NCI-H2196 treated with DMSO at 0.1 percent for 48 hours (cell line): ENCODE measurements around the gene E2F6.
A peak's percentile ranks its signal among the peaks of the same experiment; 100 is the strongest.

Source experiments
- DNase-seq: peaks from one replicate; lab custom pipeline; 2025; ENCODE audit not compliant: unreplicated experiment; lab: John Stamatoyannopoulos, UW

E2F6 gene

DNA sequence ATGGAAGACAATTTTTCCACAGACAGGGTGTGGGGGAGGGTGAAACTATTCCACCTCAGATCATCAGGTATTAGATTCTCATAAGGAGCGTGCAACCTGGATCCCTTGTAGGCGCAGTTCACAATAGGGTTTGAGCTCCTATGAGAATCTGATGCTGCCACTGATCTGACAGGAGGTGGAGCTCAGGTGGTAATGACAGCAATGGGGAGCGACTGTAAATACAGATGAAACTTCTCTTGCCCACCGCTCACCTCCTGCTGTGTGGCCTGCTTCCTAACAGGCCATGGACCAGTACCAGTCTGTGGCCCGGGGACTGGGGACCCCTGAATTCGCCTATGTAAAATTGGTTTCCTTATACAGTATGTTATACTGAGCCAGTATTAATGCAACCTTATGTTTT, 27.3 kb upstream of the E2F6 start:
- DNase-seq = no peak

DNA sequence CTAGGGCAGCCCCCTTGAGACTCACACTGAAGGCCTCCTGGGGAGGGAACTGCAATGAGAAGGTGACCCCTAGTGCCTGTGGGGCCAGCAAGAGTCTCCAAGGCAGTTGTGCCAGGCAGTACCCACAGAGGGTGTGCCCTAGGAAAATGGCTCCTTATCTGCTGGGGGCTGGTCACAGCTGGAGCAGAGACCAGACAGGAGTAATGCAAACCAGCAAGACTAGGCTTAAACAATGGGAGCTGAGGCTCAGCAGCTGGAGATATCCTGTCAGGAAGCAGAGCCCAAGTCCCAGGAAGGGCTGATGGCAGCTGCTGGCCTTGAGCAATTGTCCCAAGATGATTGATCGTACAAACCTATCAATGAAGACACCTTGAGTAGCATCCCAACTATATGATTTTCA, 26.8 kb upstream of the E2F6 start:
- no peak for DNase-seq

DNA sequence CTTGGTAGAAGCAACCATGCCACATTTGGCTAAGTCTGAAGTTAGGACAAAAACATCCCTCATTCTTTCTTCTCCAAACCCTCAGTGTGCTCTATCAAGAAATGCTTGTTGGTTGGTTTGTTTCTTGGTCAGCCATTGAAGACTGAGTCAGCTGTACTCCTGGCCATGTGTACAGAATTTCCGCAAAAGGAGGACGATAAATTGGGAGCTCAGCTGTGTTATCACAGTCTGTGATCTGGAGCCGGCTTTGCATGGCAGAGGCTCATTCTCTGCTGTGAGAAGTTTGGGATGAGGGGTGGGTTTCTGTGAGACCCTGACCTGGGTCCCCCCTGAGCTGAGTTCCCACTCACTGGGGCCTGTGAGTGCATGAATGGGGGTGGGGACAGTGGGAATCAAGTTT, 26.3 kb upstream of the E2F6 start:
- no peak for DNase-seq

DNA sequence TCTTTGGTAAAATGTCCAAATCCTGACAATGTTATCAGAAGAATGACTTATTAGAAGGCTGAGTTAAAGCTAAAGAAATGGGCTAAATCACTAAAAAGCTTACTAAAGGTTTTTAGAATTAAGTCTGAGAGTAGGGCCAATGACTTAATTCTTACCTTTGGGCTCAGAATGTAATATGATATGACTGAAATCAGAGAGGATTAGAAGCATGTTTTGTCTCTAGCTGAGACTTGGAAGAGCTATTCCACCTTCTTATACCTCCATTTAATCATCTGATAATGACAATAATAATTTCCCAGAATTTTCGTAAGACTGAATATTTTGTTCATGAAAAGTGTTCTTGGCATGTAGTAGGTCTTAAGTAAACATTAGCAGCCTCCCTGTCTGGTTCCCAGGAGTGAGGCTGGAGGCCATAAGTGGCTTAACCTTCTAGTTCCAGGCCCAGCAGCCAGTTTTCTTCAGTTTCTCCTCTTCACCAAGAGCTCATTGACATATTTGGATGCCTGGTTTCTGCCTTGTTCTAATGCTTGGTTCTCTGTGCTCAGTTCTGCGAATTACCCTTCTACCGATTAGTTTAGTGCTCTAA, 25.5 kb upstream of the E2F6 start:
- no peak for DNase-seq

DNA sequence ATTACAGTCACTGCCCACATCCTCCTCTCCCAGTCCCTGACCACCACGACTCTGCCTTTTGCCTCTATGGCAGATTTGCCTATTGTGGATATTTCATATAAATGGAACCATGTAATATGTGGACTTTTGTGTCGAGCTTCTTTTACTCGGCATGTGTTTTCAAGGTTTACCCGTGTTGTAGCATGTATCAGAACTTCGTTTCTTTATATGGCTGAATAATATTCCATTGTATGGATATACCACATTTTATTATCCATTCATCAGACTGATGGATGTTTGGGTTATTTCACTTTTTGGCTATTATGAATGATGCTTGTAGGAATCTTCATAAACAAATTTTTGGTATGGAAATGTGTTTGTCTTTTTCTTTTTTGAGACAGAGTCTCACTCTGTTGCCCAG, 24.2 kb upstream of the E2F6 start:
- DNase-seq = no peak

DNA sequence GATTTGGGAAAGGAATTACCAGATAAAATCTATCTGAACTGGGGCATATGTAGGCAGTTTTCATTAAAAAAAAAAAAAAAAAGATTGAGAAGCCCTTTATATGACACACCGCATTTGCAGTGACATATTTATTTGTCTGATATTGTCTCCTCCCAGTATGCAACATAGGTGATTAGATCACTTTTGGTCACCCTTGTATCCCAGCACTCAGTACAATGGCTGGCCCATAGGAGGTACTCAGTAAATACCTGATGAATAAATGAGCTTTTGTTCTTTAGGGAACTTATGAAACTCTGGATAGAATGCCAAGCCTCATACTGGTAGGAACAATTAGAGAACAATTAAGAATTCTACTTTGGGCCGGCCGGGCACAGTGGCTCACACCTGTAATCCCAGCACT, 22.8 kb upstream of the E2F6 start:
- no peak for DNase-seq

DNA sequence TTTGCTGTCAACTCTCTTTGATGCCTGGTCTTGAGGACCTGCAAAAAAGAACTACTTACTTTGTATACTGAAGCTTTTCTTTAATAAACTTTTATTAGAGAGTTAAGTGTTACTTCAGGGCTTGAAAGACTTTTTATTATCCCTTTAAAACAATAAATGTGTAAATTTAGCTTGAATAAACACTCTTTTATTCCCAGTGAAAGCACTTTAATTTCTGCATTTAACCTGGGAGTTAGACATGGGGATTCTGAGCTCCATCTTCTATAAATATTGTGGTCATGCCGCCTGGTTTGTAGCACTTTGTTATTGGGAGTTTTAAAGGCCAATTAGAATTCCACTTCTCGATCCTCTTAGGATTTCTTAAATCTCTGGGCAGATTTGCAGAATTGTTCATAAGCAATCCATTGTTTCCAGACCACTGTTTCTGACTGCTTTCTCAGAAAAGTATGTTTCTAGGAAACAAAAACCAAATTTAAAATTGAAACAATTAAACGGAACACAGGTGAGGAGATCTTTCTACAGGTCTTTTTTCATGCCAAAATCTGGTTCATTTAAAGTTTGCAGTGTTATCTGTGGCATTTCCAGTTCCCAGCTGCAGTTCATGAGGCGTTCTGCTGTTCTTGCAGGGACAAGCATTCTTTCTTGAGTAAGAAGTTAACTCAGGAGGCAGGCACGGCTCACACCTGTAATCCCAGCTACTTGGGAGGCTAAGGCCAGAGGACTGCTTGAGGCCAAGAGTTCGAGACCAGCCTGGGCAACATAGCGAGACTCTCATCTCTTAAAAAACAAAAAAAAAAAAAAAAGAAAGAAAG, 18.1 kb upstream of the E2F6 start:
- DNase-seq = no peak

DNA sequence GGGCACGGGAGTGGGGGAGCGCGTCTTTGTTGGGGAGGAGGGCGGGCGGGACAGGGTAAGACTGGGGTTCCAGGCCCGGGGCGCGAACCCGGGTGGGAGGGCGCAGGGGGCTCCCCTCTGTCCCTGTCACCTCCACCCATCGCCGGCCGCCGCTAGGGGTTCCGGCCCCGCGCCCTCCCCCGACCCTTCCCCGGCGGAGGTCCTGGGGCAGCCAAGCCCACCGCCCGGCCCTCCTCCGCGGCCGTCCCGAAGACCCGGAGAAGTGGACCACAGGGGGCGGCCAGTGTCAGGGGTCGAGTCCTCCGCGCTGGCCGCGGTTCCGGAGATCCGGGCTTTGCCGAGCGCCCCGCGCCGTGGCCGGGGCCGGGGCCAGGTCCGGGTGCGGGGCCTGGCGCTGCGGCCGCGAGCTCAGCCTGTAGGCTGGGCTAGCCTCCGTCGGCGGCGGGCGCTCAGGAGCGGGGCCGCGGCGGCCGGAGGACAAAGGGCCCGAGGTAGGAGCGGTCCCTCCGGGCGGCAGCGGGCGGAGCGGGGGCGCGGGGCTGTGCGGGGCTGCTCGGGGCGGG, 16.6 kb upstream of the E2F6 start:
- no peak for DNase-seq

DNA sequence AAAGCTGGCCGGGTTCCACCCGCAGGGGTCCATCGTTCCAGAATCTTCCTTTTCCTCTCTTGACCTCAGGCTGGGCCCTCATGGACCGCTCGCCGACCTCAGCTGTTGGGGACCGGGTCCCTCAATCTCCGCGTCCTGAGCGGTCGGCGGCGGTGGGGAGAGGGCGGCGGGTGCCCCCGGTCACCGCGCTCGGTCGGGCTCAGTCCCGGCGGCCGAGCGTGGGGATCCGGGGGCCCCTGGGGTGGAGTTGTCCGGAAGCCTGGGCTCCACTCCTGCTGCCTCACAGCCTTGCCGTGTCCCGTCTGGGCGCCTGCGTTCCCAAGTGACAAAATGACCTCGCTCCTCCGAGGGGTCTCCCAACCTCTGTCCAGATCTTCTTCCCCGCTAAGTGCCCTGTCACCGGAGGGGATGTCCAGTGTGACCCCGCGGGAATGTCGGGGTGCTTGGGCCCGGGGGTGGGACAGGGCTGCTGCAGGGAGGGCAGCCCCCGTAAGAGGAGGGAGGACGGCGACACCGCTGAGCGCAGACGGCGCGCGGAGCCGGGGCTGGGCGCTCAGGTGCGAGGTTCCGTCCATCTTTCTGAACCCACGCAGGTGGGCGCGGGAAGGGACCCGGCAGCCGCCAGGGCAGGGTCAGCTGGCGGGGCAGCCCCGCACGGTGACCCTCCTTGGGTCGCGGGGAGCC, 16.0 kb upstream of the E2F6 start:
- no peak for DNase-seq

DNA sequence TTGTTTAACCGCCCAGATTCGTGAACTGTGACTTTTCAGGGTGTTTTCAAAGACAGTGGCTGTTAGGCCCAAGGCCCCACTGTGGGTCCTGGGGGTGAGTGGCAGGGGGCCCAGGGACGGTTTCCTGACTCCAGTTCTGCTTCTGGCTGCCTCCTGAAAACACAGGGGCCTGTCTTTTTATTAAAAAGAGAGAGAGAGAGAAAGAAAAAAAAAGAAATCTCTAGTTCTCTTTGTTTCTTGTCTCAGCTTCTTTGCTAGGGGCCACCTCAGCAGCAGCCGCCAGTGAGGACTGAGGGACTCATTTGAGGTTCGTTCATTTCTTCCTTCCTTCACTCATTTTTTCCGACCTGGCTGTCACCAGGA, 15.4 kb upstream of the E2F6 start:
- DNase-seq = no peak

DNA sequence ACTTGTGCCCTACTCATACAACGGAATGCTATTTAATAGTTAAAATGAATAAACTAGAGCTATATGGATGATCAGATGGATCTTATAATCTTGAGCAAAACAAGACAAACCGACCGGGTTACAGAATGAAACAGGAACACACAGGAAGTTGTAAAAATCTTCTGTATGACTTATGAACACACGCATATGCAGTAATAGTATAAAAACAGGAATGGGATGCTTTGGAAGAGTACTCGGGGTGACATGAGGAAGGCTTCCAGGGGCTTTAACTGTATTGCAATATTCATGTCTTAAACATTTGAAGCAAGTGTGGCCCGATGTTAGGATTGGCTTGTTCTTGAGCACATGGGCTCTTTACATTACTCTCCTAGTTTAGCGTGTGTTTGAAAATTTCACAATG, 14.9 kb upstream of the E2F6 start:
- no peak for DNase-seq

DNA sequence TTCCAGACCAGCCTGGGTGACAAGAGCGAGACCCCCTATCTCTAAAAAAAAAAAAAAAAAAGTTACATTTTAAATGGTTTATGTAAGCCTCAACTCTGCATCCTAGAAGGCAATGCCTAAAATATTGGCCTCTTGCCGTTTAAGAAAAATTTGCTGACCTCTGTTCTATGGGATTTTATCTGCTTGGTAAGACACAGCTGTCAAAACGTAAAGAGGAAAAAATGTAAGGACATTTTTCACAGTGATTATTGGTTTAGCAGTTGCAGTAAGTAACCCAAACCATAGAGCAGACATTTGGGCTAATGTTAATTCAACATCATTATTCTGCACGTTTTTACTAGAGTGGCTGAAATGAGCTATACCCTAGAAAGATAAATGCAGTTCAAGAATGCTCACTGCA, 14.4 kb upstream of the E2F6 start:
- DNase-seq = no peak

DNA sequence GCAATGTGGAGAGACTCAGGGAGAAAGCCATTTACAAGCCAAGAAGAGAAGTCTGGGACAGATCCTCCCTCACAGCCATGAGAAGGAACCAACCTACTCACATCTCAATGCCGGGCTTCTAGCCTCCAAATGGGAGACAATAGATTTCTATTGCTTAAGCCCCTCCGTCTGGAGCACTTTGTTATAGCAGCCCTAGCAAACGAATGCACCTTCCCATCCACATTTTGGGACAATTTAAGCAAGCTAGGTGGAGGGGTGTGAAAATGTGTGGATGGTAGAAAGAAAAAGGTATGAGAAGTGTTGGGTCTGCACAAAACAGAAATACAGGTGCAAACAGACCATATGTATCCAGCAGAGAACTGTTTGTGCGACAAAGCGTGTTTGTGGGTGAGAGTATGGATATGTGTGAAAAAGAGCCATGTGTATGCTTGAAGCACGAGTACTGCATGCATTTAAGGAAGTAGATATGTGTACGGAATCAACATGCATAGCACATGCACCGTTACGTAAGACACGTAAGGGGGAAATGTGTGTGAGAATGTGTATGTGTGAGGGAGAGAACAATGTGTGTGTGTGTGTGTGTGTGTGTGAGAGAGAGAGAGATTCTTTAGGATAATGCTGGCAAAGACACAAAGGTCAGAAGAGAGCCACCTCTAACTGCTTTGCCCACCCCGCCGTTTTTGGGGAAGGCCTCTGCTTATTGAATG, 13.1 kb upstream of the E2F6 start:
- DNase-seq = no peak

DNA sequence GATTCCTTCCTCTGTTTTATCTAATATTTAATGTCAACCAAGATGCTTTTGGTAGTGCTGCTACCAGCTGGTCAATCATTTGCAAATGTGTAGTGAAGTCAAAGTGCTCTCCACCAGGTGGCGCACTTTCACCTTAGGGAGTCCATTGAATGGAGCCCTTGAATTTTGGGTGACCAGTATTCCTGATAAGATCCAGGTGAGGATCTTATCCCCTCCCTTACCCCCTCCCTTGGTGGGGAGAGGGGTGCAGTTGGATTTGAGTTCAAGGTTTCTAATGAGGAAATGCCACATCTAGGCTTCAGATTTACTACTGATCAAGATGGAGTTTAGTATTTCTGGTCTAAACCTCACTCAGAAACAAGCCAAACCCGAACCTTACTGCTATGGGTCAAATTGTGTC, 12.0 kb upstream of the E2F6 start:
- DNase-seq = peak; percentile 18

DNA sequence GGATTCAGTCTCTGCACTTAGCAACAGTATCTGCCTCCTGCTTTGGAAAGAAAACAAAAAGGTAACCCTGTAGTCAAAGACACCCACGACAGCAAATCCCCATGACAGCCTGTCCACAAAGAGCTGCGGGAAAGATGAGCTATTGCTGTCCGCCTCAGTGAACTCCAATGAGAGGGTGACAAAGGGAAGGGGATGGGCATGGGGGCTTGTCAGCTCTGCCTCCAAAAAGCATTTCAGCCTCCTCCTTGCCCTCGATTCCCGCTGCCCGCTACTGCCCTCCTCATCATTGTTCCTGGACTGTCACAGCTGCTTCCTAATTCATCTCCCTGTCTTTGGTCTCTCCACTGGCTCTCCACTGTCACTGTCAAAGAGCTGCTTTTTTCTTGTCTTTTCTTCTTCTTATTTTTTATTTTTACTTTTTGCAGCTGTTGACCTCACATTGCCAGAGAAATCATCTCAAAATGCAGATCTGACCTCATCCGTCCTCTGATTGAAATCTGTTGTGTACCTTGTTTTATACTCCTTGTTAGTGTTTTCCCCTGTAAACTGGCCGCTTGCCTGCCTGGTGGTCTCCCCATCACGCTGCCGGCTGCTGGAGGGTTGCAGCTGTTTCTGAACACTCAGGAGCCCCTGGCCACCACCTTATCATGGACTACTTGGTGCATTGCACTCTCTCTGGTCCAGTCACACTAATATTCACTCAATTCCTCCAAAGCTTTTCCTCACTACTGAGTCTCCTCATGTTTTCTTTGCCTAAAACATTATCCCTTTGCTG, 7.9 kb upstream of the E2F6 start:
- no peak for DNase-seq

DNA sequence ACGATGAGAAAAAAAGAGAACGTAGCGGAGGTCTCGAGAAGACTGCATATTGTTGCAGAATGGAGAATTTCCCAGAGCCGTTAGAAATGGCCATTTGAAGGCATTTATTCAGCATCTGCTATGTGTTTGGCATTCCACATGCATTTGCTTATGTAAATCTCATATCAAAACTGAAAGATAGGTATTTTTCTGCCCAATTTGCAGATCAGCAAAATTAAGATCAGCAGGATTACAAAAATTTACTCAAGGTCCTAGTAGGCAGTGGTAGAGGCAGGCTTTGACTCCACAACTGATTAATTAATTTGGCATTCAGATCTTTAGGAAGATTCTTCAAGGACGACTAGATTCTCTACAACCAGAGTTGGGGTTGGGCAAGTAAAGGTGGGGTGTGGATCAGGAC, 1.8 kb upstream of the E2F6 start:
- DNase-seq = no peak

DNA sequence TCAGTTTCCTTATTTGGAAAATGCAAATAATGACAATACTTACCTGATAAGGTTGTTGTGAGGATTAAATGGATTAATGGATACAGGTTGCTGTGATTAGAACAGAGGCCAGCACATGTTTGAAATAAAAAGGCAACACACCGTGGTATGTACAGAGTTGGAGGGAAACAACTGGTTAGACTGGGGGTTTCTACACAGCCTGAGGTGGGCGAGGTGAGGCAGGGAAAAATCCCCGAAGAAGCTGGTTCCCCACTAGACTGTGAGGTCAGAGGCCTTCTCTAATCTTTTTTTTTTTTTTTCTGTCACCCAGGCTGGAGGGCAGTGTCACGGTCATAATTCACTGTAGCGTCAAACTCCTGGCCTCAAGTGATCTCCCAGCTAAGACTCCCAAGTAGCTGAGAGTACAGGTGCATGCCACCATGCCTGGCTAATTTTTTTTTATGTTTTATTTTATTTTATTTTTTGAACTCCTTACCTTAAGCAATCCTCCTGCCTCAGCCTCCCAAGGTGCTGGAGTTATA, 1.2 kb upstream of the E2F6 start:
- DNase-seq = no peak

DNA sequence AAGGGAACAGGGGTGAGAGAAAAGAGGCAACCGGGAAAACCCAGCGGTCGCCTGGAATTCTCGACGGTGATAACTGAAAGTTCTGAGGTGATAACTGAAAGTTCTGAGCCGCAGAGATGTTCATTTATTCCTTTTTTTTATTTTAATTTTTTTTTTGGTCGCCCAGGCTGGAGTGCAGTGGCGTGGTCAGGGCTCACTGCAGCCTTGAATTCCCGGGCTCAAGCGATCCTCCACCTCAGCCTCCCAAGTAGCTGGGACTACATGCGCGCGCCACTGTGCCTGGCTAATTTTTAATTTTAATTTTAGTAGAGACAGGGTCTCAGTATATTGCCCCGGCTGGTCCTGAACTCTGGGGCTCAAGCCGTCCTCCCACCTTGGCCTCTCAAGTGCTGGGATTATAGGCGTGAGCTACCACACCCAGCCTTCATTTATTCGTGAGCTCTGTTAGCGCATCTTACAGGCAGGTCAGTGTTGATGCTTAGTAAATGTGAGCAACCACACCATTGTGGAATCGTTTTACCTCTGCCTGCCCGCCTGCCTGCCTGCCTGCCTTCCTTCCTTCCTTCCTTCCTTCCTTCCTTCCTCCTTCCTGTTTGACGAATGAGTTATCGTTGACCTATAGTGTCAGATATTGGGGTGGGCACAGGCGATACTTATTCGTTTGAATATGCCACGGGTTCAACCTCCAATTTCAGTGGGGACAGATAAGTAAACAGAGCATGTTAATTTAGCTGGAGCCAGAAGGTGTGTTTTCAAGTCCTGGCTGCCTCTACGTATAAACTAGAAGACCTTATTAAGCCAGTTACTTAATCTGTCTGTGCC, 557 bp upstream of the E2F6 start:
- no peak for DNase-seq

DNA sequence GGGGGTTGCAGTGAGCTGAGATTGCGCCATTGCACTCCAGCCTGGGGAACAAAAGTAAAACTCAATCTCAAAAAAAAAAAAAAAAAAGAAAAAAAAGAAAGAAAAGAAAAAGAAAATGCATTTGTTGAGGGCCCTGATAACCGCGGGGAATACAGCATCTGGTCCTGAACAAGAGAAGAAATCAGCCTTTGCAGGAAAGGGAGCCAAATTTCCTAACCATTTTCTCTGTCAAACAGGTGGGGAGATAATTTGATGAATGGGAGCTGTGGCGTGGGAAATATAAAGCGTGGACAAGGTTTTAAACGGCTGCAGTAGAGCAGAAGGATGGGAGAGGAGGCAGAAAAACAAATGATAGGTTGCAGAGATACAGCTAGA, 864 bp downstream of the E2F6 start:
- no peak for DNase-seq

DNA sequence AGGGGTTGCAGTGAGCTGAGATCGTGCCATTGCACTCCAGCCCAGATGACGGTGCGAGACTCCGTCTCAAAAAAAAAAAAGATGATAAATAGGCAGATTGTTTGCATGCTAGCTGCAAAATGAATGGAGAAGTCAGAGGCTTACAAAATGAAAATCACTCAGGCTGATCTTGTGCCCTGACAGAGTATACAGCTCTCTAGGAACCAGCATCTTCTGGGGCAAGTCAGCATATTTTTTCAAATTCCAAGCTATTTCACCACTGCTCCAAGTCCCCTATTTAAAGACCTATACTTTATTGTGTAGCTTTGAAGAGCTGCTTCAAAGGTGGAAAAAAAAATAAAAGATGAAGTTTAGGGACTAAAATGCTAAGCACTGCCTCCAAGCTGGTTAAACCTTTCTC, 6.1 kb downstream of the E2F6 start:
- no peak for DNase-seq
